Inferior parietal cortex (tissue), 1 donor: ENCODE data around the gene CHKB.
A peak's percentile ranks its signal among the peaks of the same experiment; 100 is the strongest.
"Not testable (repeated sequence)": the region's sequence is repeated elsewhere in the genome, so short reads cannot be mapped to it uniquely, and the experiment has no call there.

Experiments used
- DNase-seq: peaks from one replicate; pipeline ENCODE4 v3.0.0-alpha.2; 2016; ENCODE audit errors: extremely low spot score

Gene CHKB

DNA sequence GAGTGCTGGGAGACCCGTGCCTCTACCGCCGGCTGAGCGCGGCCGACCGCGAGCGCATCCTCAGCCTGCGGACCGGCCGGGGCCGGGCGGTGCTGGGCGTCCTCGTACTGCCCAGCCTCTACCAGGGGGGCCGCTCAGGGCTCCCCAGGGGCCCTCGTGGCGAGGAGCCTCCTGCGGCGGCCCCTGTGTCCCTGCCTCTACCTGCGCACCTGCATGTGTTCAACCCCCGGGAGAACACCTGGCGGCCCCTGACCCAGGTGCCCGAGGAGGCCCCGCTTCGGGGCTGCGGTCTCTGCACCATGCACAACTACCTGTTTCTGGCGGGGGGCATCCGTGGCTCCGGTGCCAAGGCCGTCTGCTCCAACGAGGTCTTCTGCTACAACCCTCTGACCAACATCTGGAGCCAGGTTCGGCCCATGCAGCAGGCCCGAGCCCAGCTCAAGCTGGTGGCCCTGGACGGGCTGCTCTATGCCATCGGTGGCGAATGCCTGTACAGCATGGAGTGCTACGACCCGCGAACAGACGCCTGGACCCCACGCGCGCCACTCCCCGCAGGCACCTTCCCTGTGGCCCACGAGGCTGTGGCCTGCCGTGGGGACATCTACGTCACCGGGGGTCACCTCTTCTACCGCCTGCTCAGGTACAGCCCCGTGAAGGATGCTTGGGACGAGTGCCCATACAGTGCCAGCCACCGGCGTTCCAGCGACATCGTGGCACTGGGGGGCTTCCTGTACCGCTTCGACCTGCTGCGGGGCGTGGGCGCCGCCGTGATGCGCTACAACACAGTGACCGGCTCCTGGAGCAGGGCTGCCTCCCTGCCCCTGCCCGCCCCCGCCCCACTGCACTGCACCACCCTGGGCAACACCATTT, 33.5 kb downstream of the CHKB start:
- no peak for DNase-seq

GRCh38 chr22:50548040-50548920, 34.4 kb downstream of the CHKB start:
- no peak for DNase-seq

- DNase-seq, result no peak
Observed at GRCh38 chr22:50547263-50547985, 35.2 kb downstream of the CHKB start.

- DNase-seq, result no peak
Observed at GRCh38 chr22:50546326-50547262, 36.1 kb downstream of the CHKB start.

- DNase-seq, result no peak
Observed at GRCh38 chr22:50545522-50546325, 36.9 kb downstream of the CHKB start, which contains the start of gene KLHDC7B. Gene KLHDC7B, plus strand, starts transcription at chr22:50545899. Its CDS starts 345 bp downstream, at chr22:50546244.

GRCh38 chr22:50544746-50545253, 37.8 kb downstream of the CHKB start:
- no peak for DNase-seq

DNA sequence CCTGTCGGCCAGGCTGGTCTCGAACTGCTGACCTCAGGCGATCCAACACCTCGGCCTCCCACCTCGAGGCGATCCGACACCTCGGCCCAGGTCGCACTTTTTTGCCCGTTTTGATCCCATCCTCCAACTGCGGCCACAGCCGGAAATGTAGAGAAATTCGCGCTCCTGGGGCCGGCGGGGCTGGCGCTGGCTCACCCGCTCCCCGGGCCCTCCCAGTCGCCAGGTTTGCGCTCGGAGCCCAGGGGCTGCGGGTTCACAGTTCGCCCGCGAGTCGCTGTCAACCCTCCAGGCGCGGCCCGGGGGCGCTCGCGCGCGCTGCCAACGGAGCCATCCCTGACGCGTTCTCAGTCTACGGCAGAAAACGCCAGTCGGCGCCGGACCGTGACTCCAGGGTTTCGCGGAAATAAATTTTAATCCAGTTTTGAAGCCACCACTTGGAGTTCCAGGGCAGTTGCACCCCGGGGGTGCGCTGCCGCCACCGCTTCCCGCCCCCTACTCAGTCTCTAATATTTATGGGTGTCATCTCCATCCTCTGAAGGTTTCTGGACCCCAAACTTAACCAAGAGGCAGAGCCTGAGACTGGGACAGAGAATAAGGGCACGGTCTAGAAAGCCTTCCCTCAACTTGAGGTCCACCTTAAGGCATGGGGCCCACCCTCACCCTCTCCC, 38.4 kb downstream of the CHKB start:
- peak; percentile 35 for DNase-seq

- DNase-seq, result no peak
Observed at GRCh38 chr22:50542416-50542927, 40.2 kb downstream of the CHKB start.

- not testable (repeated sequence) for DNase-seq
Observed at GRCh38 chr22:50541667-50542026, 41.0 kb downstream of the CHKB start.

- no peak for DNase-seq
Observed at GRCh38 chr22:50540381-50540780, 42.3 kb downstream of the CHKB start.

- no peak for DNase-seq
Observed at GRCh38 chr22:50537765-50538164, 44.9 kb downstream of the CHKB start.

DNA sequence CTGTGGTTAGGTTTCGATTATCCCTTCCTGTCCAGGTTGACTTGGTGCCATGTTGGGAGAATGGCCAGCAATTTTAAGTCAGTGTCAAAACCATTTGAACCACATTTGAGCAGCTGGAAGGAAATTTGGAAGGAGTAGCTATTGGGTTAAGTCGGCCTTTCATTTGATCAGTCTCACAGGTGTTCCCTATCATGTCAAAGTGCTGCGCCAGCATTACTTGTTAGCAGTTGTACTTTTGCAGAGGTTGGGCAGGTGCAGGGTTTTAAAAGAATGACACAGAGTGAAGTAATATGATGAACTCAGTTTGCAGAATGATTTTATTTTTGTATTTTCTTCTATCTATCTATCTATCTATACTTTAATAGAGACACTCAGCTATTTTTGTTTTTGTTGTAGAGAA, 46.4 kb downstream of the CHKB start:
- no peak for DNase-seq

DNA sequence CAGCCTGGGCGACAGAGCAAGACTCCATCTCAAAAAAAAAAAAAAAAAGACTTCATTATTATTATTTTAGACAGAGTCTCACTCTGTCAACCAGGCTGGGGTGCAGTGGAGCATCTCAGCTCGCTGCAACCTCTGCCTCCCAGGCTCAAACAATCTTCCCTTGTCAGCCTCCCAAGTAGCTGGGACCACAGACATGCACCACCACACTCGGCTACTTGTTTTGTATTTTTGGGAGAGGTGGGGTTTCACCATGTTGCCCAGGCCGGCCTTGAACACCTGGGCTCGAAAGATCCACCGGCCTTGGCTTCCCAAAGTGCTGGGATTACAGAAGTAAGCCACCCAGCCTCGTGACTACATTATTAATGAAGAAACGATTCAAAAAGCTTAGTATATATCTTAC, 47.5 kb downstream of the CHKB start:
- no peak for DNase-seq

GRCh38 chr22:50533856-50534711, 48.6 kb downstream of the CHKB start:
- DNase-seq, result not testable (repeated sequence)

DNA sequence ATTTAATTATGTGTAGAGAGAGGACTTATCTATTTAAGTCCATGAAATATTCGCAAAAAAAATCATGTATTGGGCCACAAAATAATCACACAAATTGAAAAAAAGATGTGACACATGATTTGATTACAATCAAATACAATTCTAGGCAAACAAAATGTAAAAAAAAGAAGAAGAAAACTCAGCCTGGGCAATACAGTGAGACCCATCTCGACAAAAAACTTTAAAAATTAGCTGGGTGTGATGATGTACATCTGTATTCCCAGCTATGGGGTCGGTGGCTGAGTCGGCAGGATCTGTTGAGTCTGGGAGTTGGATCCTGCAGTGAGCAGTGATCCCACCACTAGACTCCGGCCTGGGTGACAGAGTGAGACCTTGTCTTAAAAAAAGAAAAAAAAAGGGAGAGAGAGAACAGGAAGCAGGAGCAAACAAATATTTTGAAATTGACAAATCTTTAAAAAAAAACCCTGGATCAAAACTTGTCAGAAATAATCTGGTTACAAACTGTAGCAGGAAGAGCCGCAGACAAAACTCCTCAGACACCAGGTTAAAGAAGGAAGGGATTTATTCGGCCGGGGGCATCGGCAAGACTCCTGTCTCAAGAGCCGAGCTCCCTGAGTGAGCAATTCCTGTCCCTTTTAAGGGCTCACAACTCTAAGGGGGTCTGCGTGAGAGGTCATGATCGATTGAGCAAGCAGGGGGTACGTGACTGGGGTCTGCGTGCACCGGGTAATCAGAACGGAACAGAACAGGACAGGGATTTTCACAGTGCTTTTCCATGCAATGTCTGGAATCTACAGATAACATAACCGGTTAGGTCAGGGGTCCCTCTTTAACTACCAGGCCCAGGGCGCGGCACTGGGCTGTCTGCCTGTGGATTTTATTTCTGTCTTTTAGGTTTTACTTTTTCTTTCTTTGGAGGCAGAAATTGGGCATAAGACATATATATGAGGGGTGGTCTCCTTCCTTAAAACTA, 49.5 kb downstream of the CHKB start:
- DNase-seq, result no peak

- no peak for DNase-seq
Observed at GRCh38 chr22:50531962-50532674, 50.5 kb downstream of the CHKB start.
